Endothelial cell of umbilical vein (primary cell): Measurements from ENCODE around the gene MYL1. TPM values are rescaled to one million over a fixed set of nuclear protein-coding genes. Genes with fewer than 3 reads are reported as not detected.

Experiments
- BruUV-seq: library from RNA; stranded (reverse); fragments of 400-500 nt; replicated peaks from 2 replicates; lab custom pipeline; 2021; lab: Mats Ljungman, UMichigan
- CTCF ChIA-PET: fragments of 300-600, 350-600 bp; sonication (Branson Sonifier 250); formaldehyde crosslinking; loops from one replicate; lab custom pipeline; 2021; ENCODE audit warnings: antibody characterized with exemption, inconsistent platforms; lab: Charles Lee
- POLR2A ChIA-PET: fragments of 300-600, 350-600 bp; sonication (Branson Sonifier 250); formaldehyde crosslinking; loops from one replicate; lab custom pipeline; 2021; ENCODE audit warnings: antibody characterized with exemption, inconsistent platforms; lab: Charles Lee
- DNase-seq: peaks from one replicate; pipeline ENCODE4 v3.0.0-alpha.2; 2011; ENCODE audit warnings: low read depth, low spot score
- FAIRE-seq: peaks from 2 replicates; lab custom pipeline; 2011; peaks lifted over from hg19 to GRCh38; lab: Jason Lieb, UNC
- H2AFZ ChIP-seq: 2 replicates; pipeline ENCODE4 v1.6.0; 2012; ENCODE audit warnings: low read depth, low read length, control low read depth, inconsistent platforms
- H3K27ac ChIP-seq: 2 replicates; pipeline ENCODE4 v1.5.1; 2011; ENCODE audit warnings: low read depth, mild to moderate bottlenecking, control low read depth, low read length, moderate library complexity; ENCODE audit not compliant: insufficient read depth
- H3K27me3 ChIP-seq, 2 experiments: 2 replicates each; pipeline versions ENCODE4 v1.6.0 to v1.6.1; 2011; ENCODE audit warnings: low read length in 2 of 2, mixed read lengths in 1 of 2; ENCODE audit not compliant: control insufficient read depth in 2 of 2, insufficient read depth in 2 of 2
- H3K36me3 ChIP-seq, 2 experiments: 2 replicates in 1 of 2; 3 replicates in 1 of 2; pipeline ENCODE4 v1.5.1; 2011; ENCODE audit warnings: low read length in 2 of 2, mild to moderate bottlenecking in 1 of 2, moderate library complexity in 1 of 2; ENCODE audit not compliant: control insufficient read depth in 2 of 2, insufficient read depth in 2 of 2; ENCODE audit errors: extremely low read depth in 1 of 2
- H3K4me1 ChIP-seq: 3 replicates; pipeline ENCODE4 v1.5.1; 2011; ENCODE audit warnings: mild to moderate bottlenecking, low read length; ENCODE audit not compliant: control insufficient read depth, insufficient read depth; ENCODE audit errors: extremely low read depth
- H3K4me2 ChIP-seq: 2 replicates; pipeline ENCODE4 v1.6.1; 2011; ENCODE audit warnings: low read length, control low read depth, mixed read lengths; ENCODE audit not compliant: insufficient read depth
- H3K4me3 ChIP-seq, 3 experiments: fragments of 200-600 bp in 1 of 3; sonication (generic), shearing (Covaris generic) in 1 of 3; replicated peaks in 1 of 3; 2 replicates each; pipeline ENCODE4 v1.5.1; 2011 to 2016; ENCODE audit warnings: control low read depth in 3 of 3, low read length in 3 of 3, mild to moderate bottlenecking in 2 of 3, inconsistent platforms in 1 of 3, low read depth in 1 of 3, moderate library complexity in 1 of 3; ENCODE audit not compliant: insufficient read depth in 1 of 3
- H3K79me2 ChIP-seq: 2 replicates; pipeline ENCODE4 v1.6.0; 2012; ENCODE audit warnings: low read length, inconsistent platforms; ENCODE audit not compliant: control insufficient read depth, insufficient read depth
- H3K9ac ChIP-seq: replicated peaks from 2 replicates; pipeline ENCODE3; 2011; ENCODE audit warnings: low read length, control low read depth; ENCODE audit not compliant: insufficient read depth; ENCODE audit errors: extremely low read depth
- H3K9me1 ChIP-seq: replicated peaks from 3 replicates; pipeline ENCODE4 v1.6.0; 2011; ENCODE audit warnings: mild to moderate bottlenecking, low read length; ENCODE audit not compliant: control insufficient read depth, insufficient read depth; ENCODE audit errors: extremely low read depth
- H3K9me3 ChIP-seq: replicated peaks from 2 replicates; pipeline ENCODE4 v1.5.1; 2012; ENCODE audit warnings: low read length, inconsistent platforms; ENCODE audit not compliant: control insufficient read depth, insufficient read depth
- H4K20me1 ChIP-seq: replicated peaks from 2 replicates; pipeline ENCODE3; 2011; ENCODE audit warnings: mild to moderate bottlenecking, low read length; ENCODE audit not compliant: control insufficient read depth, insufficient read depth; ENCODE audit errors: extremely low read depth
- CTCF ChIP-seq, 2 donors: IDR thresholded peaks; 1 replicate in 1 of 2; 2 replicates in 1 of 2; pipeline ENCODE4 v1.5.1; 2011; ENCODE audit warnings: low read length in 2 of 2, mild to moderate bottlenecking in 2 of 2, moderate library complexity in 2 of 2, control low read depth in 1 of 2, inconsistent platforms in 1 of 2, low read depth in 1 of 2; ENCODE audit not compliant: insufficient read depth in 1 of 2; ENCODE audit errors: extremely low read depth in 1 of 2
- EZH2 ChIP-seq: IDR thresholded peaks from 2 replicates; pipeline ENCODE4 v1.6.1; 2012; ENCODE audit warnings: borderline replicate concordance, low read depth, mild to moderate bottlenecking, moderate library complexity, low read length, inconsistent platforms; ENCODE audit not compliant: severe bottlenecking
- FOS ChIP-seq: IDR thresholded peaks from 2 replicates; pipeline ENCODE4 v1.6.1; 2011; ENCODE audit warnings: mild to moderate bottlenecking, low read length, moderate library complexity, borderline replicate concordance; ENCODE audit not compliant: insufficient read depth
- GATA2 ChIP-seq: IDR thresholded peaks from 2 replicates; pipeline ENCODE4 v1.7.0; 2011; ENCODE audit warnings: low read depth, mild to moderate bottlenecking, moderate library complexity, mixed read lengths, low read length; ENCODE audit not compliant: insufficient read length, insufficient read depth
- JUN ChIP-seq: IDR thresholded peaks from 2 replicates; pipeline ENCODE4 v1.6.1; 2011; ENCODE audit warnings: borderline replicate concordance, low read depth; ENCODE audit not compliant: insufficient read length, insufficient read depth
- MAX ChIP-seq: IDR thresholded peaks from 2 replicates; pipeline ENCODE4 v1.6.1; 2011; ENCODE audit not compliant: insufficient read depth, insufficient read length
- MYC ChIP-seq: IDR thresholded peaks from one replicate; pipeline ENCODE4 v1.6.1; 2011; ENCODE audit warnings: mild to moderate bottlenecking, low read depth, low read length
- POLR2A ChIP-seq: IDR thresholded peaks from 2 replicates; pipeline ENCODE4 v1.6.1; 2012; ENCODE audit warnings: low read depth, mild to moderate bottlenecking, control low read depth, low read length
- POLR2AphosphoS5 ChIP-seq: IDR thresholded peaks from 2 replicates; pipeline ENCODE4 v1.6.1; 2012; ENCODE audit warnings: low read depth, mild to moderate bottlenecking, control low read depth, low read length, moderate library complexity; ENCODE audit not compliant: insufficient read depth
- dilution Hi-C: fragments of 300-500 bp; cut with MboI; formaldehyde crosslinking; loops from one replicate; pipeline ENCODE4 v1.15.0; 2019; ENCODE audit warnings: low sequenced_read_pairs; ENCODE audit not compliant: extremely low pct_ligation_motif_present
- intact Hi-C: fragments of 100-400 bp; cut with micrococcal nuclease; formaldehyde crosslinking; loops from one replicate; pipeline ENCODE4 v1.10.0; 2022
- polyA plus RNA-seq, 4 experiments: library from polyadenylated mRNA; depleted of rRNA in 3 of 4; stranded (reverse) in 3 of 4; unstranded in 1 of 4; fragments of >200 nt; gene quantifications; 2 replicates each; pipeline versions ENCODE4 v1.2.1 to v1.2.3, GENCODE V29; 2011 to 2012; ENCODE audit warnings: missing spikeins in 1 of 4
- total RNA-seq: library from RNA; stranded (reverse); gene quantifications from 2 replicates; pipeline ENCODE4 v1.2.3, GENCODE V29; 2021

The MYL1 gene
- total and polyA plus RNA-seq, 2 donors (not counting 3 experiments of a cell fraction or from before 2014, with no cell fraction given), result not detected

GRCh38 chr2:210263841-210264240 lies 51.1 kb downstream of the MYL1 start:
- Histone ChIP-seq H3K27ac (no peak overlapping the region), H3K9me1 (no peaks in the 10 kb centered on the region), H2AFZ (no peak overlapping the region), H3K4me1 (no peaks in the 10 kb centered on the region), H3K9ac (no peak overlapping the region), H4K20me1 (no peaks in the 10 kb centered on the region), H3K79me2 (no peaks in the 10 kb centered on the region), H3K36me3 (no peaks in the 10 kb centered on the region), H3K4me2 (no peak overlapping the region), H3K9me3 (no peaks in the 10 kb centered on the region), H3K4me3 (no peak overlapping the region), H3K27me3 (no peaks in the 10 kb centered on the region)
- POLR2A ChIA-PET, result no interaction called here
- TF ChIP-seq POLR2A, result no peak
- TF ChIP-seq EZH2, result no peak
- TF ChIP-seq FOS, result no peak
- no peak for TF ChIP-seq MAX
- TF ChIP-seq POLR2AphosphoS5, result no peak
- TF ChIP-seq GATA2, result no peak
- no peak for TF ChIP-seq MYC
- TF ChIP-seq JUN, result no peak
- no peak for TF ChIP-seq CTCF (IDR thresholded peaks at IDR 0.05; ENCODE audit: extremely low read depth in 1 of 2, insufficient read depth in 1 of 2, low read depth in 1 of 2, low read length in 2 of 2)
- intact Hi-C loops, result no loop called here
- FAIRE-seq (no peak), DNase-seq (no peak)
- CTCF ChIA-PET, result no interaction called here
- BruUV-seq, result no TSS peak
- dilution Hi-C loops, result no loop called here
